SK-N-SH treated with all-trans-retinoic acid at 6 μM for 48 hours (cell line): ENCODE data around the gene TCFL5.

Experiments used
- ATAC-seq: fragments of 200-7000 bp; cut with Tn5 transposase; 3 replicates; pipeline ENCODE4 v1.9.1; 2020; ENCODE audit warnings: mild to moderate bottlenecking, moderate library complexity
- ARNTL ChIP-seq: fragments of 450-650 bp; formaldehyde crosslinking; IDR thresholded peaks from 2 replicates; pipeline ENCODE4 v1.5.0; 2020; ENCODE audit warnings: low read depth, mild to moderate bottlenecking, moderate library complexity, borderline replicate concordance
- BACH2 ChIP-seq: fragments of 250-450 bp; sonication (Bioruptor Pico); IDR thresholded peaks from 2 replicates; pipeline ENCODE4 v1.9.0; 2021; ENCODE audit warnings: mild to moderate bottlenecking, borderline replicate concordance
- CREB5 ChIP-seq: fragments of 250-450 bp; sonication (Bioruptor Pico); IDR thresholded peaks from 2 replicates; pipeline ENCODE4 v1.5.1; 2020; ENCODE audit warnings: low read depth, mild to moderate bottlenecking, moderate library complexity
- GLIS3 ChIP-seq: fragments of 250-450 bp; sonication (Bioruptor Pico); IDR thresholded peaks from 2 replicates; pipeline ENCODE4 v1.5.0; 2020; ENCODE audit warnings: mild to moderate bottlenecking, moderate library complexity
- ISL1 ChIP-seq: fragments of 250-450 bp; sonication (Bioruptor Pico); IDR thresholded peaks from 2 replicates; pipeline ENCODE4 v2.1.2; 2022; ENCODE audit warnings: mild to moderate bottlenecking, moderate library complexity
- OSR1 ChIP-seq: fragments of 250-450 bp; sonication (Bioruptor Pico); IDR thresholded peaks from 2 replicates; pipeline ENCODE4 v1.8.0; 2022; ENCODE audit warnings: moderate library complexity, mild to moderate bottlenecking, inconsistent platforms
- PPARA ChIP-seq: fragments of 250-450 bp; sonication (Bioruptor Pico); IDR thresholded peaks from 2 replicates; pipeline ENCODE4 v1.5.0; 2020; ENCODE audit warnings: mild to moderate bottlenecking, borderline replicate concordance
- RARB ChIP-seq: fragments of 250-450 bp; sonication (Bioruptor Pico); IDR thresholded peaks from 2 replicates; pipeline ENCODE4 v1.8.0; 2021; ENCODE audit warnings: mild to moderate bottlenecking, moderate library complexity
- SNAI2 ChIP-seq: fragments of 250-450 bp; sonication (Bioruptor Pico); IDR thresholded peaks from 2 replicates; pipeline ENCODE4 v1.5.0; 2020; ENCODE audit warnings: mild to moderate bottlenecking, moderate library complexity
- TCF4 ChIP-seq: fragments of 250-450 bp; sonication (Bioruptor Pico); IDR thresholded peaks from 2 replicates; pipeline ENCODE4 v1.8.0; 2021; ENCODE audit warnings: mild to moderate bottlenecking, moderate library complexity, borderline replicate concordance
- TOX ChIP-seq: fragments of 250-450 bp; sonication (Bioruptor Pico); IDR thresholded peaks from 2 replicates; pipeline ENCODE4 v1.8.0; 2021; ENCODE audit warnings: mild to moderate bottlenecking, moderate library complexity, borderline replicate concordance
- ZC3H10 ChIP-seq: fragments of 250-450 bp; sonication (Bioruptor Pico); IDR thresholded peaks from 2 replicates; pipeline ENCODE4 v1.5.1; 2021; ENCODE audit warnings: mild to moderate bottlenecking, moderate library complexity
- ZFP3 ChIP-seq: fragments of 250-450 bp; sonication (Bioruptor Pico); IDR thresholded peaks from 2 replicates; pipeline ENCODE4 v1.5.0; 2020; ENCODE audit warnings: mild to moderate bottlenecking, moderate library complexity
- ZNF565 ChIP-seq: fragments of 450-650 bp; formaldehyde crosslinking; conservative IDR thresholded peaks from 2 replicates; pipeline ENCODE4 v1.5.0; 2020; ENCODE audit warnings: low read depth, mild to moderate bottlenecking, moderate library complexity
- ZNF70 ChIP-seq: fragments of 450-650 bp; formaldehyde crosslinking; IDR thresholded peaks from 2 replicates; pipeline ENCODE4 v1.5.0; 2020; ENCODE audit warnings: mild to moderate bottlenecking, moderate library complexity
- ZNF8 ChIP-seq: fragments of 450-650 bp; formaldehyde crosslinking; IDR thresholded peaks from 2 replicates; pipeline ENCODE4 v1.5.0; 2020; ENCODE audit warnings: mild to moderate bottlenecking, moderate library complexity
- TF ChIP-seq, protein P1 (sequence below): fragments of 250-450 bp; sonication (Bioruptor Pico); IDR thresholded peaks from 2 replicates; pipeline ENCODE4 v1.8.0; 2020; ENCODE audit warnings: mild to moderate bottlenecking, moderate library complexity, borderline replicate concordance
- TF ChIP-seq, protein P2 (sequence below): fragments of 250-450 bp; sonication (Bioruptor Pico); IDR thresholded peaks from 2 replicates; pipeline ENCODE4 v1.5.1; 2021; ENCODE audit warnings: mild to moderate bottlenecking, moderate library complexity
- TF ChIP-seq, protein P3 (sequence below): fragments of 250-450 bp; sonication (Bioruptor Pico); IDR thresholded peaks from 2 replicates; pipeline ENCODE4 v1.8.0; 2021; ENCODE audit warnings: low read depth, mild to moderate bottlenecking, moderate library complexity, borderline replicate concordance
- TF ChIP-seq, protein P4 (sequence below): fragments of 250-450 bp; sonication (Bioruptor Pico); IDR thresholded peaks from 2 replicates; pipeline ENCODE4 v1.5.0; 2020; ENCODE audit warnings: mild to moderate bottlenecking, moderate library complexity

Gene TCFL5

GRCh38 chr20:62872862-62873261 lies 11.2 kb upstream of the TCFL5 start:
- no peak for TF ChIP-seq OSR1 (CRISPR knock-in tag)
- no peak for TF ChIP-seq CREB5 (CRISPR knock-in tag)
- no peak for TF ChIP-seq RARB (CRISPR knock-in tag)
- no peak for TF ChIP-seq ZNF70 (CRISPR knock-in tag)
- no peak for TF ChIP-seq ISL1 (CRISPR knock-in tag)
- no peak for TF ChIP-seq BACH2
- TF ChIP-seq ARNTL (CRISPR knock-in tag): no peak
- TF ChIP-seq ZNF565: no peak
- TF ChIP-seq TOX (CRISPR knock-in tag): no peak
- TF ChIP-seq, protein P1, sequence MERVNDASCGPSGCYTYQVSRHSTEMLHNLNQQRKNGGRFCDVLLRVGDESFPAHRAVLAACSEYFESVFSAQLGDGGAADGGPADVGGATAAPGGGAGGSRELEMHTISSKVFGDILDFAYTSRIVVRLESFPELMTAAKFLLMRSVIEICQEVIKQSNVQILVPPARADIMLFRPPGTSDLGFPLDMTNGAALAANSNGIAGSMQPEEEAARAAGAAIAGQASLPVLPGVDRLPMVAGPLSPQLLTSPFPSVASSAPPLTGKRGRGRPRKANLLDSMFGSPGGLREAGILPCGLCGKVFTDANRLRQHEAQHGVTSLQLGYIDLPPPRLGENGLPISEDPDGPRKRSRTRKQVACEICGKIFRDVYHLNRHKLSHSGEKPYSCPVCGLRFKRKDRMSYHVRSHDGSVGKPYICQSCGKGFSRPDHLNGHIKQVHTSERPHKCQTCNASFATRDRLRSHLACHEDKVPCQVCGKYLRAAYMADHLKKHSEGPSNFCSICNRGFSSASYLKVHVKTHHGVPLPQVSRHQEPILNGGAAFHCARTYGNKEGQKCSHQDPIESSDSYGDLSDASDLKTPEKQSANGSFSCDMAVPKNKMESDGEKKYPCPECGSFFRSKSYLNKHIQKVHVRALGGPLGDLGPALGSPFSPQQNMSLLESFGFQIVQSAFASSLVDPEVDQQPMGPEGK (CRISPR knock-in tag): no peak
- no peak for TF ChIP-seq ZFP3
- TF ChIP-seq ZC3H10 (CRISPR knock-in tag): no peak
- no peak for TF ChIP-seq PPARA (CRISPR knock-in tag)
- TF ChIP-seq, protein P2, sequence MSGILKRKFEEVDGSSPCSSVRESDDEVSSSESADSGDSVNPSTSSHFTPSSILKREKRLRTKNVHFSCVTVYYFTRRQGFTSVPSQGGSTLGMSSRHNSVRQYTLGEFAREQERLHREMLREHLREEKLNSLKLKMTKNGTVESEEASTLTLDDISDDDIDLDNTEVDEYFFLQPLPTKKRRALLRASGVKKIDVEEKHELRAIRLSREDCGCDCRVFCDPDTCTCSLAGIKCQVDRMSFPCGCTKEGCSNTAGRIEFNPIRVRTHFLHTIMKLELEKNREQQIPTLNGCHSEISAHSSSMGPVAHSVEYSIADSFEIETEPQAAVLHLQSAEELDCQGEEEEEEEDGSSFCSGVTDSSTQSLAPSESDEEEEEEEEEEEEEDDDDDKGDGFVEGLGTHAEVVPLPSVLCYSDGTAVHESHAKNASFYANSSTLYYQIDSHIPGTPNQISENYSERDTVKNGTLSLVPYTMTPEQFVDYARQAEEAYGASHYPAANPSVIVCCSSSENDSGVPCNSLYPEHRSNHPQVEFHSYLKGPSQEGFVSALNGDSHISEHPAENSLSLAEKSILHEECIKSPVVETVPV (CRISPR knock-in tag): no peak
- TF ChIP-seq ZNF8: no peak
- TF ChIP-seq SNAI2 (CRISPR knock-in tag): no peak
- TF ChIP-seq, protein P3, sequence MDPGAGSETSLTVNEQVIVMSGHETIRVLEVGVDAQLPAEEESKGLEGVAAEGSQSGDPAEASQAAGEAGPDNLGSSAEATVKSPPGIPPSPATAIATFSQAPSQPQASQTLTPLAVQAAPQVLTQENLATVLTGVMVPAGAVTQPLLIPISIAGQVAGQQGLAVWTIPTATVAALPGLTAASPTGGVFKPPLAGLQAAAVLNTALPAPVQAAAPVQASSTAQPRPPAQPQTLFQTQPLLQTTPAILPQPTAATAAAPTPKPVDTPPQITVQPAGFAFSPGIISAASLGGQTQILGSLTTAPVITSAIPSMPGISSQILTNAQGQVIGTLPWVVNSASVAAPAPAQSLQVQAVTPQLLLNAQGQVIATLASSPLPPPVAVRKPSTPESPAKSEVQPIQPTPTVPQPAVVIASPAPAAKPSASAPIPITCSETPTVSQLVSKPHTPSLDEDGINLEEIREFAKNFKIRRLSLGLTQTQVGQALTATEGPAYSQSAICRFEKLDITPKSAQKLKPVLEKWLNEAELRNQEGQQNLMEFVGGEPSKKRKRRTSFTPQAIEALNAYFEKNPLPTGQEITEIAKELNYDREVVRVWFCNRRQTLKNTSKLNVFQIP (CRISPR knock-in tag): no peak
- no peak for TF ChIP-seq GLIS3 (CRISPR knock-in tag)
- TF ChIP-seq, protein P4, sequence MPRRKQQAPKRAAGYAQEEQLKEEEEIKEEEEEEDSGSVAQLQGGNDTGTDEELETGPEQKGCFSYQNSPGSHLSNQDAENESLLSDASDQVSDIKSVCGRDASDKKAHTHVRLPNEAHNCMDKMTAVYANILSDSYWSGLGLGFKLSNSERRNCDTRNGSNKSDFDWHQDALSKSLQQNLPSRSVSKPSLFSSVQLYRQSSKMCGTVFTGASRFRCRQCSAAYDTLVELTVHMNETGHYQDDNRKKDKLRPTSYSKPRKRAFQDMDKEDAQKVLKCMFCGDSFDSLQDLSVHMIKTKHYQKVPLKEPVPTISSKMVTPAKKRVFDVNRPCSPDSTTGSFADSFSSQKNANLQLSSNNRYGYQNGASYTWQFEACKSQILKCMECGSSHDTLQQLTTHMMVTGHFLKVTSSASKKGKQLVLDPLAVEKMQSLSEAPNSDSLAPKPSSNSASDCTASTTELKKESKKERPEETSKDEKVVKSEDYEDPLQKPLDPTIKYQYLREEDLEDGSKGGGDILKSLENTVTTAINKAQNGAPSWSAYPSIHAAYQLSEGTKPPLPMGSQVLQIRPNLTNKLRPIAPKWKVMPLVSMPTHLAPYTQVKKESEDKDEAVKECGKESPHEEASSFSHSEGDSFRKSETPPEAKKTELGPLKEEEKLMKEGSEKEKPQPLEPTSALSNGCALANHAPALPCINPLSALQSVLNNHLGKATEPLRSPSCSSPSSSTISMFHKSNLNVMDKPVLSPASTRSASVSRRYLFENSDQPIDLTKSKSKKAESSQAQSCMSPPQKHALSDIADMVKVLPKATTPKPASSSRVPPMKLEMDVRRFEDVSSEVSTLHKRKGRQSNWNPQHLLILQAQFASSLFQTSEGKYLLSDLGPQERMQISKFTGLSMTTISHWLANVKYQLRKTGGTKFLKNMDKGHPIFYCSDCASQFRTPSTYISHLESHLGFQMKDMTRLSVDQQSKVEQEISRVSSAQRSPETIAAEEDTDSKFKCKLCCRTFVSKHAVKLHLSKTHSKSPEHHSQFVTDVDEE: no peak
- ATAC-seq: no peak

GRCh38 chr20:62872184-62872847 lies 10.7 kb upstream of the TCFL5 start:
- TF ChIP-seq ZNF8 (no peak), ZFP3 (no peak), TCF4 (CRISPR knock-in tag) (no peak), BACH2 (no peak), SNAI2 (CRISPR knock-in tag) (no peak), PPARA (CRISPR knock-in tag) (no peak), OSR1 (CRISPR knock-in tag) (no peak), TOX (CRISPR knock-in tag) (no peak)
- TF ChIP-seq, protein P4: no peak
- ATAC-seq: no peak
